HEK293T (cell line): Measurements from ENCODE around the gene ARHGEF38.

Source experiments
- CTCF ChIA-PET: fragments of 350-600 bp; formaldehyde crosslinking; extraction: SDS; loops from one replicate; lab custom pipeline; 2021; ENCODE audit warnings: antibody characterized with exemption, inconsistent platforms; lab: Yijun Ruan, JAX
- POLR2A ChIA-PET: fragments of 350-600 bp; formaldehyde crosslinking; extraction: SDS; loops from one replicate; lab custom pipeline; 2020; ENCODE audit warnings: antibody characterized with exemption, inconsistent platforms; lab: Yijun Ruan, JAX
- DNase-seq: peaks from one replicate; pipeline ENCODE4 v3.0.0; 2012; ENCODE audit warnings: mixed read lengths; ENCODE audit errors: extremely low spot score
- ARNT ChIP-seq: fragments of 450-650 bp; IDR thresholded peaks from 2 replicates; pipeline ENCODE4 v1.6.1; 2017; ENCODE audit warnings: mild to moderate bottlenecking
- BHLHE40 ChIP-seq: fragments of 450-650 bp; IDR thresholded peaks from 2 replicates; pipeline ENCODE4 v1.6.1; 2016; ENCODE audit warnings: mild to moderate bottlenecking, moderate library complexity, borderline replicate concordance
- CTBP1 ChIP-seq: fragments of 450-650 bp; IDR thresholded peaks from 2 replicates; pipeline ENCODE4 v1.6.1; 2016; ENCODE audit warnings: borderline replicate concordance
- ELF4 ChIP-seq: fragments of 450-650 bp; IDR thresholded peaks from 2 replicates; pipeline ENCODE4 v1.6.1; 2017; ENCODE audit warnings: antibody characterized with exemption
- FOXA1 ChIP-seq: fragments of 450-650 bp; IDR thresholded peaks from 2 replicates; pipeline ENCODE4 v1.6.1; 2016; ENCODE audit warnings: mild to moderate bottlenecking
- FOXK2 ChIP-seq: fragments of 450-650 bp; IDR thresholded peaks from 2 replicates; pipeline ENCODE4 v1.6.1; 2016; ENCODE audit warnings: mild to moderate bottlenecking
- FOXM1 ChIP-seq: fragments of 450-650 bp; IDR thresholded peaks from 2 replicates; pipeline ENCODE4 v1.6.1; 2017; ENCODE audit warnings: mild to moderate bottlenecking, borderline replicate concordance
- HDGF ChIP-seq: fragments of 450-650 bp; IDR thresholded peaks from 2 replicates; pipeline ENCODE4 v1.6.1; 2017; ENCODE audit warnings: antibody characterized with exemption, borderline replicate concordance
- L3MBTL2 ChIP-seq: fragments of 450-650 bp; conservative IDR thresholded peaks from 2 replicates; pipeline ENCODE4 v1.6.1; 2016; ENCODE audit warnings: mild to moderate bottlenecking
- LEF1 ChIP-seq: fragments of 450-650 bp; IDR thresholded peaks from 2 replicates; pipeline ENCODE4 v1.6.1; 2017; ENCODE audit warnings: mild to moderate bottlenecking, borderline replicate concordance
- NFRKB ChIP-seq: fragments of 450-650 bp; IDR thresholded peaks from 2 replicates; pipeline ENCODE4 v1.6.1; 2016; ENCODE audit warnings: mild to moderate bottlenecking, moderate library complexity
- PKNOX1 ChIP-seq: fragments of 450-650 bp; IDR thresholded peaks from 2 replicates; pipeline ENCODE4 v1.6.1; 2016
- SP1 ChIP-seq: fragments of 450-650 bp; IDR thresholded peaks from 2 replicates; pipeline ENCODE4 v1.6.1; 2017
- SUZ12 ChIP-seq: fragments of 450-650 bp; IDR thresholded peaks from 2 replicates; pipeline ENCODE4 v1.6.1; 2016; ENCODE audit warnings: mild to moderate bottlenecking
- TARDBP ChIP-seq: fragments of 450-650 bp; IDR thresholded peaks from 2 replicates; pipeline ENCODE4 v1.6.1; 2016
- ZNF384 ChIP-seq: fragments of 450-650 bp; IDR thresholded peaks from 2 replicates; pipeline ENCODE4 v1.6.1; 2016

The ARHGEF38 gene

GRCh38 chr4:105542039-105542438, 10.4 kb upstream of the ARHGEF38 start:
- POLR2A ChIA-PET = interaction anchor here (0.6 kb wide), 1 partner anchor 356 kb away, joined by 3 read pairs; no protein-coding TSS in a partner anchor
- DNase-seq = no peak
- TF ChIP-seq PKNOX1 = no peak
- no peak for TF ChIP-seq ZNF384
- no peak for TF ChIP-seq ARNT
- no peak for TF ChIP-seq TARDBP
- no peak for TF ChIP-seq FOXM1
- CTCF ChIA-PET = no interaction called here

GRCh38 chr4:105543346-105543745, 9.1 kb upstream of the ARHGEF38 start:
- POLR2A ChIA-PET = no interaction called here
- CTCF ChIA-PET = no interaction called here
- TF ChIP-seq ARNT = no peak
- TF ChIP-seq FOXM1 = no peak
- no peak for TF ChIP-seq TARDBP
- no peak for TF ChIP-seq HDGF
- TF ChIP-seq LEF1 = no peak
- TF ChIP-seq PKNOX1 = no peak
- no peak for TF ChIP-seq SUZ12
- TF ChIP-seq SP1 = no peak
- no peak for TF ChIP-seq NFRKB
- TF ChIP-seq FOXA1 = no peak
- no peak for TF ChIP-seq FOXK2
- TF ChIP-seq BHLHE40 = no peak
- no peak for TF ChIP-seq L3MBTL2
- TF ChIP-seq CTBP1 = no peak
- TF ChIP-seq ZNF384 = no peak
- TF ChIP-seq ELF4 = no peak
- DNase-seq = no peak

- TF ChIP-seq ELF4 (no peak), HDGF (no peak), NFRKB (no peak), FOXM1 (no peak), SUZ12 (no peak)
- no peak for DNase-seq
- ChIA-PET CTCF (no interaction called here), POLR2A (no interaction called here)
Measured at GRCh38 chr4:105543881-105544280, 8.5 kb upstream of the ARHGEF38 start.

- DNase-seq = no peak
- ChIA-PET POLR2A (no interaction called here), CTCF (interaction anchor here (0.6 kb wide), 1 partner anchor 297 kb away, joined by 4 read pairs; no protein-coding TSS in a partner anchor)
- TF ChIP-seq L3MBTL2 (no peak), PKNOX1 (peak; percentile 78)
Measured at GRCh38 chr4:105544520-105545286, 7.7 kb upstream of the ARHGEF38 start.

GRCh38 chr4:105546086-105546485, 6.3 kb upstream of the ARHGEF38 start:
- ChIA-PET CTCF (no interaction called here), POLR2A (no interaction called here)
- no peak for DNase-seq
- no peak for TF ChIP-seq ARNT
- no peak for TF ChIP-seq HDGF
- TF ChIP-seq L3MBTL2 = no peak
- TF ChIP-seq BHLHE40 = no peak
- no peak for TF ChIP-seq SUZ12
- TF ChIP-seq SP1 = no peak
- TF ChIP-seq TARDBP = no peak
- TF ChIP-seq NFRKB = no peak
- no peak for TF ChIP-seq ZNF384
- no peak for TF ChIP-seq FOXA1
- no peak for TF ChIP-seq ELF4
- no peak for TF ChIP-seq FOXM1
- TF ChIP-seq FOXK2 = no peak
- no peak for TF ChIP-seq PKNOX1
- TF ChIP-seq LEF1 = no peak
- no peak for TF ChIP-seq CTBP1

GRCh38 chr4:105547769-105548168, 4.7 kb upstream of the ARHGEF38 start:
- no peak for TF ChIP-seq FOXK2
- TF ChIP-seq ELF4 = no peak
- TF ChIP-seq TARDBP = no peak
- TF ChIP-seq CTBP1 = no peak
- TF ChIP-seq NFRKB = no peak
- no peak for TF ChIP-seq SUZ12
- TF ChIP-seq ZNF384 = no peak
- no peak for TF ChIP-seq FOXM1
- TF ChIP-seq PKNOX1 = no peak
- no peak for TF ChIP-seq SP1
- TF ChIP-seq HDGF = no peak
- no peak for TF ChIP-seq LEF1
- no peak for TF ChIP-seq L3MBTL2
- TF ChIP-seq BHLHE40 = no peak
- TF ChIP-seq ARNT = no peak
- no peak for TF ChIP-seq FOXA1
- CTCF ChIA-PET = no interaction called here
- POLR2A ChIA-PET = no interaction called here
- no peak for DNase-seq
